Measurements from ENCODE around the gene GHDC.
A peak's percentile ranks its signal among the peaks of the same experiment; 100 is the strongest.
"Not testable (repeated sequence)": the region's sequence is repeated elsewhere in the genome, so short reads cannot be mapped to it uniquely, and the experiment has no call there.

The GHDC gene

DNA sequence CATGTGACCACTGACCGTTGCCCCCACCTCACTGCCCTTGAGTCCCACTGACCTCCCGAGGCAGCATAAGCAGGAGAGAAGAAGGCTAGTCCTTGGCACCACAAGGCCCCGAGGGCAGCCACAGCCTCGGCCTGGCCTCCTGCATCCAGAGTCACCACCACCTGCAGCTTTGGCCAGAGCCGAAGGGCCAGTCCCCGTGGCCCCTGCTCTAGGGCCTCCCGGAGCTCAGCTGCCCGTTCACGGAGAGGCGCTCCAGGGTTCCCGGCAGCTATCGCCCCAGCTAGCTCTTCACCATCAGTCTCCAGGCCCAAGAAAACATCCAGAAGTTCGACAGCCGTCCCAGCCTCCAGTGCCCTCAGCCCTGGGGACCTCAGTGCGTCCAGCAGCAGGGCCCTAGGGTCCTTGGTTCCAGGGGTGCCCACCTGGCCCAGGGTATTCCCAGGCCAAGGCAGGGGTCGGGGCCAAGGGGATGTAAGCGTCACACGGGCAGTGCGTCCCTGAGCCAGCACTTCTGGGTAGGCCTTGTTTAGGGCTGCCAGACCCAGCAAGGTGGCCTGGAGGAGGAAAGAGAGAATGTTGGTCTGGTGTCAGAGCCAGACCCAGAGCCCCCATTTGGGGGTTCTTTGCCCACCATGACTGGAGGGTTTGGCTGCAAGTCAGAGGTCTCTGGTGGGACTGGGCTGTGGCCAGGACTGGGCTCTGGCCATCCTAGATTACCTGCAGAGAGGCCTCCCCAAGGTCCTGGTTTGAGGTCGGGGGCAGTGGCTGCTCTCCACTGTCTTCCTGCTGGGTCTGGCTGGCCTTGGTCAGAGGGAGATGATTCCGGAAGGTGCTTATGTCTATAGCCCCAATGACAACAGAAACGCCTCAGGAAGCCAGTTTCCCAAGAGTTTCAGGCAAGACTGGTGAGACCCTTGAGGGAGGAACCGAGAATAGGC is 1.8 kb downstream of the GHDC start:
- Histone ChIP-seq H3K27ac (ENCODE audit: insufficient read depth, low read length, poor library complexity, severe bottlenecking) (no peak overlapping the region), H3K4me3 (ENCODE audit: insufficient read depth, low read depth, low read length, poor library complexity, severe bottlenecking) (no peak overlapping the region)

DNA sequence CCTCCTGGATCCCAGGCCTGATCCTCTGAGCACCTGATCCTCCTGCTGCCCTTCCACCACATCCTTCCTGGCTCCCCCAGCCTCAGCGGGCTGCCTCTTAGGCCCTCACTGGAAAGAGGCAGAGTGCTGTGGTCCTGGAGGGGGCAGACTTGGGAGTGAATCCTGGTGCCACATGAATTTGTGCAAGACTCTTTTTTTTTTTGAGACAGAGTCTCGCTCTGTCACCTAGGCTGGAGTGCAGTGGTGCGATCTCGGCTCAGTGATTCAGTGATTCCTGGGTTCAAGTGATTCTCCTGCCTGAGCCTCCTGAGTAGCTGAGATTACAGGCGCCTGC is 3.1 kb downstream of the GHDC start:
- no peak for DNase-seq
- Histone ChIP-seq H3K4me1 (ENCODE audit: control insufficient read depth, insufficient read depth, low read length, poor library complexity, severe bottlenecking) (peaks cover 10% of the 10 kb centered on the region), H3K27ac (ENCODE audit: insufficient read depth, low read length, poor library complexity, severe bottlenecking) (no peak overlapping the region), H3K36me3 (ENCODE audit: control insufficient read depth, insufficient read depth, low read length) (no peaks in the 10 kb centered on the region), H3K4me3 (ENCODE audit: insufficient read depth, low read depth, low read length, poor library complexity, severe bottlenecking) (no peak overlapping the region), H3K9me3 (ENCODE audit: control insufficient read depth, low read length) (no peaks in the 10 kb centered on the region), H3K27me3 (replicated peaks; ENCODE audit: control insufficient read depth, insufficient read depth, low read length, poor library complexity, severe bottlenecking) (no peaks in the 10 kb centered on the region)

More for the DNA sequence above, 1.8 kb downstream of the GHDC start:
- no peak for DNase-seq
- Histone ChIP-seq H3K9me3 (ENCODE audit: control insufficient read depth, low read length) (no peaks in the 10 kb centered on the region), H3K27me3 (replicated peaks; ENCODE audit: control insufficient read depth, insufficient read depth, low read length, poor library complexity, severe bottlenecking) (no peaks in the 10 kb centered on the region), H3K4me1 (ENCODE audit: control insufficient read depth, insufficient read depth, low read length, poor library complexity, severe bottlenecking) (peaks cover 10% of the 10 kb centered on the region), H3K36me3 (ENCODE audit: control insufficient read depth, insufficient read depth, low read length) (no peaks in the 10 kb centered on the region)

DNA sequence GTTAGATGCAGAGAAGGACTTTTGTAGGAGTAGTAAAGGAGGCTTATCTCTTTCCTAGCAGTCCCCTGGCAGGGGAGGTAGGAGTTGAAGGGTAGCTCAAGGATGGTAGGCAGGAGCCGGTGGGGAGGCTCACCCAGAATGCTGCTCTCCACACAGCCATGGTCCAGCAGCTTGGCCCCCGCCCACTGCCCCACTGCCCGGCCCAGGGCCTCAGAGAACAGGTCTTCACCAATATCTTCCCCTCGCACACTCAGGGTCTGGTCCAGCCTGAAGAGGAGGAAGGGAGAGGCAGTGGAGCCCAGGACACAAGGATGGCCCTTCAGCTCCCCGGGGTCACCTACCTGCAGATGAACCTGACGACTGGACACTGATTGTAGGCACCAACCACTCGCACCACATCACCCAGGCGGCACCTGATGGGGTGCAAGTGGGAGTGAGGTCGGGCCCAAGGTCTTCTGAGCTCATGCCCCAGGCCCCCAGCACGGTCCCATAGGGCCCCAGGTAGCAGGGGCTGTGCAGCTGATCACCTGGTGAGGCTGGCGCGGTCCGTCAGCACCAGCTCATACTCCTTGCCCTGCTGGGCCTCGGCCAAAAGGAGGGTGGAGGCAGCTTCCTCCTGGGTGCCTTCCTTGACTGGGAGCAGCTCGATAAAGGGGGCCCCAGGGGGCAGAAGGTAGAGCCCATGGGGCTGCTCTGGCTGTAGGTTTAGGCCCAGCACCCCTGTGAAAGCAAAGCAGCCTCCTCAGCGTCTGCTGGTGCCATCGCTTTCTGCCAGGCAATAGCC is 3.6 kb downstream of the GHDC start:
- H3K4me1 ChIP-seq (ENCODE audit: control insufficient read depth, insufficient read depth, low read length, poor library complexity, severe bottlenecking) = peaks cover 10% of the 10 kb centered on the region
- no peak overlapping the region for H3K27ac ChIP-seq (ENCODE audit: insufficient read depth, low read length, poor library complexity, severe bottlenecking)
- DNase-seq = no peak
- no peaks in the 10 kb centered on the region for H3K27me3 ChIP-seq (replicated peaks; ENCODE audit: control insufficient read depth, insufficient read depth, low read length, poor library complexity, severe bottlenecking)
- H3K9me3 ChIP-seq (ENCODE audit: control insufficient read depth, low read length) = no peaks in the 10 kb centered on the region
- no peak overlapping the region for H3K4me3 ChIP-seq (ENCODE audit: insufficient read depth, low read depth, low read length, poor library complexity, severe bottlenecking)
- no peaks in the 10 kb centered on the region for H3K36me3 ChIP-seq (ENCODE audit: control insufficient read depth, insufficient read depth, low read length)

DNA sequence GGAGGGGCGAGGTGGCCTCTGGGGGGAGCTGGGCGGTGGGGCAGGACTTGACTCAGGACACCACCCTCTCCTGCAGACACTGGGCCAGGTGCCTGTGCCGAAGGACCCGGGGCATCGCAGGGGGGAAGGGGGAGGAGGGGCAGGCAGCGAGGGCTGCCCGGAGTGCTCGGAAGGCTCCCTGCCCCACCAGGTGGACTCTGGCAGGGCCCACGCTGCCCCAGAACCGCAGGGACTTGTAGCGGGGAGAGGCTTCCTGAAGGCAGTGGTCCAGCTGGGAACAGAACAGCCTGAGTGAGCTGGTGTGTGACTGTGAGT is 4.7 kb downstream of the GHDC start:
- no peak for DNase-seq
- Histone ChIP-seq H3K9me3 (ENCODE audit: control insufficient read depth, low read length) (no peaks in the 10 kb centered on the region), H3K27me3 (replicated peaks; ENCODE audit: control insufficient read depth, insufficient read depth, low read length, poor library complexity, severe bottlenecking) (no peaks in the 10 kb centered on the region), H3K27ac (ENCODE audit: insufficient read depth, low read length, poor library complexity, severe bottlenecking) (no peak overlapping the region), H3K4me1 (ENCODE audit: control insufficient read depth, insufficient read depth, low read length, poor library complexity, severe bottlenecking) (peaks cover 13% of the 10 kb centered on the region), H3K4me3 (ENCODE audit: insufficient read depth, low read depth, low read length, poor library complexity, severe bottlenecking) (no peak overlapping the region), H3K36me3 (ENCODE audit: control insufficient read depth, insufficient read depth, low read length) (no peaks in the 10 kb centered on the region)

DNA sequence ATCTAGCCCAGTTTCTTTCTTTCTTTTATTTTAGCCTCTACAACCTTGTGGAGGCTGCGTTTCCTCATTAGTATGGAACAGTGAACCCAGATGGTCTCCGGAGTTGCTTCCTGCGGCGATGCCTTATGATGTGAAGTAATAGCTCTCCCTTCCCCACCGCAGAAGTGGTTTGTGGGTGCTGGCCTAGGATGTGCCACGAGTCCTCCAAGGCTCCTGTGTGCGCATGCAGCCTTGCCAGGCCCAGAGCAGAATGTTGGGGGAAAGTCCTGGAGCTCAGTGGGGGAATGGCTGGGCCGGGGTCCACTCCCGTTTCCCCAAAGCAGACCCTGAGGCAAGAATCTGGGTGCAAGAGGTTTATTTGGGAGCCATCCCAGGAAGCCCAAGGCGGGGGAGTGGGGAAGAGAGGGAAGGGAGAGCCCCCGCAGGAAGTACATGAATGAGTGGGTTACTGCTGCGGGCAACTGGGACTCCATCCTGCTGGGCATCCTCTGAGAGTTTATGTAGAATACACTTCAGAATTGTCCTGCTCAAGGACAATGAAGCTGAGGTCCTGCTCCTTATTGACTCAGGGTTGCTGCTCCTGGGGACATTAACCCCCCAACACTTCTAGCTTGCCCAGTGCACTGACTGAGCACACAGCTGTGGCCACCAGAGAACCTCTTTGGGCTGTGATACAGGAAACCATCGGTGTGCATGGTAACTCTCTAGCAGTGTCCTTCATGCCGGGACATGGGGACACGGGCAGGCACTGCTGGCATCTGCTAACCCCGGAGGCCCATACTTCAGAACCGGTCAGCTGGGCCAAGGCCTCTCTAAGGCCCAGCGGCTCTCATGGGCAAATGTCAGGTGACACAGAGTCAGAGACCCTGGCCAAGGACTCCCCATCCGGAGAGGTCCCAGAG is 5.3 kb downstream of the GHDC start:
- Histone ChIP-seq H3K4me1 (ENCODE audit: control insufficient read depth, insufficient read depth, low read length, poor library complexity, severe bottlenecking) (peaks cover 15% of the 10 kb centered on the region), H3K27ac (ENCODE audit: insufficient read depth, low read length, poor library complexity, severe bottlenecking) (no peak overlapping the region), H3K4me3 (ENCODE audit: insufficient read depth, low read depth, low read length, poor library complexity, severe bottlenecking) (no peak overlapping the region), H3K9me3 (ENCODE audit: control insufficient read depth, low read length) (no peaks in the 10 kb centered on the region), H3K27me3 (replicated peaks; ENCODE audit: control insufficient read depth, insufficient read depth, low read length, poor library complexity, severe bottlenecking) (no peaks in the 10 kb centered on the region), H3K36me3 (ENCODE audit: control insufficient read depth, insufficient read depth, low read length) (no peaks in the 10 kb centered on the region)
- no peak for DNase-seq

DNA sequence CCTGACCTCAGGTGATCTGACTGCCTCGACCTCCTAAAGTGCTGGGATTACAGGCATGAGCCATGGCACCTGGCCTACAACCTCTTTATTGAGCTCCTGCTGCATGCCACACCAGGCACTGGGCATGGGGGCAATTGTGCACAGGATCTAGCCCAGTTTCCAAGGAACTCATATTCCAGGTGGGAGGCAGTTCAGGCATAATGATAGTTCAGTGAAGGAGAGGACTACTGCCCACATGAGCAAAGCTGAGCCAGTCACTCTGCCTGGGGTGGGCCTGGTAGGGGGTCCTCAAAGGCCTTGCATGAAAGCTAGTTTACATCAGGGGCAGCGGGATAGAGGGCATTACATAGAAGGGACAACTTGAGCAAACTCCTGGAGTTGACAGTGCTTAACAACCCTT is 6.5 kb downstream of the GHDC start:
- no peaks in the 10 kb centered on the region for H3K36me3 ChIP-seq (ENCODE audit: control insufficient read depth, insufficient read depth, low read length)
- DNase-seq = no peak

DNA sequence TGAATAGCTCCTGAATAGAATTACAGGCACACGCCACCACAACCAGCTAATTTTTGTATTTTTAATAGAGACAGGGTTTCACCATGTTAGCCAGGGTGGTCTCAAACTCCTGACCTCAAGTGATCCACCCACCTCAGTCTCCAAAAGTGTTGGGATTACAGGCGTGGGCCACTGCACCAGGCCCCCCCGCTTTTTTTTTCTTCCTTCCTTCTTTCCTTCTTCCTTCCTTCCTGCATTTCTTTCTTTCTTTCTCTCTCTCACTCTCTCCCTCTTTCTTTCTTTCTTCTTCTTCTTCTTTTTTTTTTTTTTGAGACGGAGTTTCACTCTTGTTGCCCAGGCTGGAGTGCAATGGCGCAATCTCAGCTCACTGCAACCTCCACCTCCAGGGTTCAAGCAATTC is 8.1 kb downstream of the GHDC start:
- DNase-seq; H3K36me3 ChIP-seq (ENCODE audit: control insufficient read depth, insufficient read depth, low read length); H3K27me3 ChIP-seq (replicated peaks; ENCODE audit: control insufficient read depth, insufficient read depth, low read length, poor library complexity, severe bottlenecking); H3K9me3 ChIP-seq (ENCODE audit: control insufficient read depth, low read length); H3K4me3 ChIP-seq (ENCODE audit: insufficient read depth, low read depth, low read length, poor library complexity, severe bottlenecking); H3K27ac ChIP-seq (ENCODE audit: insufficient read depth, low read length, poor library complexity, severe bottlenecking): not testable (repeated sequence)
- H3K4me1 ChIP-seq (ENCODE audit: control insufficient read depth, insufficient read depth, low read length, poor library complexity, severe bottlenecking) = peaks cover 15% of the 10 kb centered on the region

More for the DNA sequence above, 6.5 kb downstream of the GHDC start:
- Histone ChIP-seq H3K4me1 (ENCODE audit: control insufficient read depth, insufficient read depth, low read length, poor library complexity, severe bottlenecking) (peaks cover 15% of the 10 kb centered on the region), H3K9me3 (ENCODE audit: control insufficient read depth, low read length) (no peaks in the 10 kb centered on the region), H3K4me3 (ENCODE audit: insufficient read depth, low read depth, low read length, poor library complexity, severe bottlenecking) (no peak overlapping the region), H3K27ac (ENCODE audit: insufficient read depth, low read length, poor library complexity, severe bottlenecking) (no peak overlapping the region), H3K27me3 (replicated peaks; ENCODE audit: control insufficient read depth, insufficient read depth, low read length, poor library complexity, severe bottlenecking) (no peaks in the 10 kb centered on the region)

DNA sequence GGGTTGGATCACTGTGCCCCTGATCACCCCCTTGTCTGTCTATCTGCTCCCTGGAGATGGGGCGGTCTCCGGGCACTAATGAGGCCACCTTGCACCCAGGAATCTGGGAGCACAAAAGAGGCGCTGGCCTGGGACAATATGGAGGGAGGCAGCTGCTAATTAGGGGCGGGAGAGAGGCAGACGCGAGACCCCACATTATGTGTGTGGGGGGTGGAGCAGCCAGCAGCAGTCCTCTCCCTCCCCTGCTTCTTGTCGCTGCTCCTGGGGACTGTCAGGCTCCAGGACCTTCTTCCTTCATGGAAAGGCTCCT is 8.7 kb downstream of the GHDC start:
- Histone ChIP-seq H3K4me3 (ENCODE audit: insufficient read depth, low read depth, low read length, poor library complexity, severe bottlenecking) (no peak overlapping the region), H3K27me3 (replicated peaks; ENCODE audit: control insufficient read depth, insufficient read depth, low read length, poor library complexity, severe bottlenecking) (no peaks in the 10 kb centered on the region), H3K9me3 (ENCODE audit: control insufficient read depth, low read length) (no peaks in the 10 kb centered on the region), H3K4me1 (ENCODE audit: control insufficient read depth, insufficient read depth, low read length, poor library complexity, severe bottlenecking) (peaks cover 19% of the 10 kb centered on the region), H3K36me3 (ENCODE audit: control insufficient read depth, insufficient read depth, low read length) (no peaks in the 10 kb centered on the region), H3K27ac (ENCODE audit: insufficient read depth, low read length, poor library complexity, severe bottlenecking) (no peak overlapping the region)
- DNase-seq = no peak

DNA sequence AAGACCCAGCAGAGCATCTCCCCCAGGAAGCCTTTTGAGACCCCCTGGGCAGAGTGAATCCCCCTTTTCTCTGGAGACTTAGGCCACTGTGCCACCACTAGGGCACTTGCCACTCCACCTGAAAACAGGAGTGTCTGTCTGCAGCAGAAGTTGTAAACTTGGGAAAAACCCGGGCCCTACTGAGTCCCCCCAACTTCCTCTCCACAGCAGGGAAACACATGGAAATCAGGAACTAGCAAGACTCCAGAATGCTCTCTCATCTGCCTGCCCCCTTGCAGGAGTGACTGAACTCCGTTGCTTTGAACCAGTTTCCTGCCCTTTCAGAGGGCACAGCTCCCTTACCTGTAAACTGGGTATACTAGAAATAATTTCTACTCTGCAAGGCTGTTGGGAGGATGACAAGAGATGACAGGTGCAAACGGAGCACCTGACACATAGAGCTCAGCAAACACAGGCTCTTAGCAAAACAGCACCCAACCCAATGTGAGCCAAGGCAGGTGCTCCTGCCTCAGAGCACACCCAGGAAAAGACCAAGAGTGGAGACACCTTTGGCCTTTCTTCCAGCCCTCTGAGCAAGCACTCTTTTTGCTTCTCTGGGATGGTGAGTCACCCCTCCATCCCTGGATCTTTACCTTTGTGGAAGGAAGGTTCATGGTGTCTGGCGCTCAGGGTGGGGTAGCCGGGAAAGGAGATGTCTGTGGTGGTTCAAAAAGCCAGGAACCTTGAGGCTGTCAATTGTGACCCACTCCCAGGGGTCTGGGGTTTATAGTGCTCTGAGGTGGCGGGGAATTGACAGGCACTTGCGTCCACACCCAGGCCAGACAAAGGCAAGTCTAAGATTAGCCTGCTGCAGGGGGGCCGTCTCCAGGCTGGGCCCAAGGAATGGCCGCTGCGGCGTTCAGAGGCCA is 9.3 kb downstream of the GHDC start, which contains the start of gene HCRT:
Gene HCRT (minus strand): TSS at position 740 of the 908 bp plus-strand sequence. CDS start 87 bp downstream, at position 653.
- Histone ChIP-seq H3K9me3 (ENCODE audit: control insufficient read depth, low read length) (no peaks in the 10 kb centered on the region), H3K4me1 (ENCODE audit: control insufficient read depth, insufficient read depth, low read length, poor library complexity, severe bottlenecking) (peaks cover 26% of the 10 kb centered on the region), H3K36me3 (ENCODE audit: control insufficient read depth, insufficient read depth, low read length) (no peaks in the 10 kb centered on the region), H3K27me3 (replicated peaks; ENCODE audit: control insufficient read depth, insufficient read depth, low read length, poor library complexity, severe bottlenecking) (no peaks in the 10 kb centered on the region), H3K4me3 (ENCODE audit: insufficient read depth, low read depth, low read length, poor library complexity, severe bottlenecking) (peak within 1 kb of the TSS; percentile 68), H3K27ac (ENCODE audit: insufficient read depth, low read length, poor library complexity, severe bottlenecking) (peak within 1 kb of the TSS; percentile 86)
- DNase-seq = no peak

All from effector memory CD4-positive, alpha-beta T cell (primary cell).